HCT116 (cell line): ENCODE results near the gene SCRN1. TPM values are rescaled to one million over a fixed set of nuclear protein-coding genes. Genes with fewer than 3 reads are reported as not detected.

Experiments used
- ATAC-seq: fragments of 200-7000 bp; cut with Tn5 transposase; 2 replicates; pipeline ENCODE4 v1.9.1; 2020; ENCODE audit warnings: mild to moderate bottlenecking, moderate library complexity
- BruUV-seq: library from RNA; stranded (reverse); fragments of 400-500 nt; replicated peaks from 2 replicates; lab custom pipeline; 2021; lab: Mats Ljungman, UMichigan
- CTCF ChIA-PET: fragments of 300-600 bp; sonication (Branson Sonifier 250); formaldehyde crosslinking; loops from one replicate; lab custom pipeline; 2021; ENCODE audit warnings: antibody characterized with exemption; lab: Charles Lee
- POLR2A ChIA-PET: fragments of 300-600, 350-600 bp; sonication (Branson Sonifier 250); formaldehyde crosslinking; loops from one replicate; lab custom pipeline; 2021; ENCODE audit warnings: antibody characterized with exemption; lab: Charles Lee
- RAD21 ChIA-PET, 2 experiments: fragments of 300-600 bp; sonication (Branson Sonifier 250); formaldehyde crosslinking; loops; one replicate each; lab custom pipeline; 2023; ENCODE audit warnings: low total read pairs in 2 of 2; ENCODE audit not compliant: uncharacterized antibody in 2 of 2, unreplicated experiment in 2 of 2, low non-redundant PET in 1 of 2; lab: Charles Lee
- DNase-seq: peaks from one replicate; pipeline ENCODE4 v3.0.0-alpha.2; 2010; ENCODE audit warnings: low read depth, low spot score
- H2AFZ ChIP-seq: fragments of 200-600 bp; shearing (Covaris generic), sonication (generic); 2 replicates; pipeline ENCODE4 v1.6.1; 2017; ENCODE audit warnings: low read depth, mixed run types, mixed read lengths, antibody characterized with exemption, low read length; ENCODE audit not compliant: poor library complexity, severe bottlenecking
- H3K27ac ChIP-seq: 2 replicates; pipeline ENCODE4 v1.5.1; 2012; ENCODE audit warnings: low read depth, low read length
- H3K27me3 ChIP-seq: fragments of 200-600 bp; sonication (generic); 2 replicates; pipeline ENCODE4 v1.6.1; 2016; ENCODE audit warnings: mixed run types, low read length, mixed read lengths; ENCODE audit not compliant: insufficient read depth
- H3K36me3 ChIP-seq, 2 experiments: fragments of 200-500 bp in 1 of 2; fragments of 200-600 bp in 1 of 2; sonication (Bioruptor generic) in 1 of 2; sonication (generic) in 1 of 2; 2 replicates each; pipeline versions ENCODE4 v1.5.1 to v1.6.1; 2014 to 2016; ENCODE audit warnings: low read length in 2 of 2, inconsistent platforms in 1 of 2, mixed read lengths in 1 of 2, mixed run types in 1 of 2; ENCODE audit not compliant: insufficient read depth in 2 of 2, control insufficient read depth in 1 of 2
- H3K4me1 ChIP-seq, 2 experiments: fragments of 200-600 bp in 1 of 2; sonication (generic) in 1 of 2; 2 replicates each; pipeline versions ENCODE4 v1.5.1 to v1.6.1; 2012 to 2017; ENCODE audit warnings: low read length in 2 of 2, inconsistent platforms in 1 of 2, mild to moderate bottlenecking in 1 of 2, mixed read lengths in 1 of 2, mixed run types in 1 of 2, moderate library complexity in 1 of 2; ENCODE audit not compliant: insufficient read depth in 2 of 2, control insufficient read depth in 1 of 2
- H3K4me2 ChIP-seq: fragments of 200-600 bp; sonication (generic); 2 replicates; pipeline ENCODE4 v1.6.1; 2017; ENCODE audit warnings: mixed run types, low read length, mixed read lengths
- H3K4me3 ChIP-seq, 2 experiments: fragments of 200-600 bp in 1 of 2; sonication (generic) in 1 of 2; replicated peaks in 1 of 2; 2 replicates each; pipeline ENCODE4 v1.5.1; 2011 to 2016; ENCODE audit warnings: low read length in 2 of 2, control low read depth in 1 of 2, low read depth in 1 of 2, mild to moderate bottlenecking in 1 of 2, mixed read lengths in 1 of 2, mixed run types in 1 of 2
- H3K79me2 ChIP-seq: fragments of 200-600 bp; sonication (generic); 2 replicates; pipeline ENCODE4 v1.6.1; 2017; ENCODE audit warnings: mild to moderate bottlenecking, mixed run types, low read length, moderate library complexity, mixed read lengths; ENCODE audit not compliant: insufficient read depth
- H3K9ac ChIP-seq: fragments of 200-600 bp; sonication (generic); 2 replicates; pipeline ENCODE4 v1.6.1; 2016; ENCODE audit warnings: low read length, mixed read lengths
- H3K9me2 ChIP-seq: fragments of 200-600 bp; sonication (generic), shearing (Covaris generic); 2 replicates; pipeline ENCODE4 v1.6.1; 2017; ENCODE audit warnings: mixed run types, mild to moderate bottlenecking, moderate library complexity; ENCODE audit not compliant: insufficient read depth
- H3K9me3 ChIP-seq, 2 experiments: fragments of 200-500 bp in 1 of 2; fragments of 200-600 bp in 1 of 2; sonication (Bioruptor generic) in 1 of 2; sonication (generic) in 1 of 2; 2 replicates each; pipeline ENCODE4 v1.6.1; 2014 to 2017; ENCODE audit warnings: low read length in 2 of 2, mixed read lengths in 2 of 2, inconsistent platforms in 1 of 2, low read depth in 1 of 2, mild to moderate bottlenecking in 1 of 2, mixed run types in 1 of 2, moderate library complexity in 1 of 2; ENCODE audit not compliant: control insufficient read depth in 1 of 2, insufficient read depth in 1 of 2
- H4K20me1 ChIP-seq: fragments of 200-600 bp; sonication (generic), shearing (Covaris generic); 2 replicates; pipeline ENCODE4 v1.6.1; 2017; ENCODE audit warnings: mixed run types, mild to moderate bottlenecking, moderate library complexity; ENCODE audit not compliant: insufficient read depth
- CBX3 ChIP-seq: IDR thresholded peaks from 2 replicates; pipeline ENCODE4 v1.6.1; 2012; ENCODE audit warnings: low read depth
- ELF1 ChIP-seq: IDR thresholded peaks from 2 replicates; pipeline ENCODE4 v1.6.1; 2012; ENCODE audit warnings: low read depth, borderline replicate concordance
- EZH2 ChIP-seq: fragments of 200-600 bp; sonication (generic); IDR thresholded peaks from 2 replicates; pipeline ENCODE4 v1.6.1; 2017; ENCODE audit warnings: antibody characterized with exemption, mixed run types
- SRF ChIP-seq: IDR thresholded peaks from 2 replicates; pipeline ENCODE4 v1.6.1; 2012; ENCODE audit warnings: low read depth
- TCF7L2 ChIP-seq: IDR thresholded peaks from 2 replicates; pipeline ENCODE4 v1.7.0; 2011; ENCODE audit warnings: borderline replicate concordance, inconsistent platforms; ENCODE audit not compliant: insufficient read depth, insufficient read length; ENCODE audit errors: extremely low read depth
- YY1 ChIP-seq: IDR thresholded peaks from 2 replicates; pipeline ENCODE4 v1.6.1; 2011; ENCODE audit warnings: low read length, low read depth, moderate library complexity, mild to moderate bottlenecking; ENCODE audit not compliant: insufficient replicate concordance; ENCODE audit errors: extremely low read depth
- ZNF274 ChIP-seq: fragments of 200-500 bp; sonication (Bioruptor generic); IDR thresholded peaks from 2 replicates; pipeline ENCODE4 v1.6.1; 2014; ENCODE audit warnings: mild to moderate bottlenecking, low read depth, low read length, inconsistent platforms
- intact Hi-C: fragments of 100-400 bp; cut with micrococcal nuclease; formaldehyde crosslinking; loops from 2 replicates; pipeline ENCODE4 v1.10.0; 2022
- total RNA-seq: library from RNA; stranded (reverse); gene quantifications from one replicate; pipeline ENCODE4 v1.2.1, GENCODE V29; 2021; ENCODE audit not compliant: unreplicated experiment
- TF ChIP-seq, protein P1 (sequence below): IDR thresholded peaks from 2 replicates; pipeline ENCODE4 v1.6.1; 2012

Gene SCRN1
- total RNA-seq, 1 experiment from 2014 or later, result 76.8 TPM

GRCh38 chr7:29998489-29998888 lies 8.9 kb upstream of the SCRN1 start:
- Histone ChIP-seq H3K4me1 (no peaks in the 10 kb centered on the region), H3K79me2 (no peaks in the 10 kb centered on the region), H3K4me3 (no peak overlapping the region), H3K9me3 (0 out of 4 replicates have a peak, but pooled peaks cover 4 to 5% of the 10 kb centered on the region in 2 experiments), H3K4me2 (no peak overlapping the region), H3K27me3 (no peaks in the 10 kb centered on the region), H4K20me1 (no peaks in the 10 kb centered on the region), H3K9me2 (no peaks in the 10 kb centered on the region), H2AFZ (no peak overlapping the region), H3K9ac (no peak overlapping the region), H3K27ac (no peak overlapping the region), H3K36me3 (no peaks in the 10 kb centered on the region)
- DNase-seq (no peak), ATAC-seq (no peak)
- CTCF ChIA-PET, result no interaction called here
- RAD21 ChIA-PET, result no interaction called here
- POLR2A ChIA-PET, result no interaction called here
- no TSS peak for BruUV-seq
- intact Hi-C loops, result no loop called here
- TF ChIP-seq EZH2 (no peak), YY1 (no peak), ELF1 (no peak), SRF (no peak), CBX3 (no peak)
- TF ChIP-seq, protein P1, sequence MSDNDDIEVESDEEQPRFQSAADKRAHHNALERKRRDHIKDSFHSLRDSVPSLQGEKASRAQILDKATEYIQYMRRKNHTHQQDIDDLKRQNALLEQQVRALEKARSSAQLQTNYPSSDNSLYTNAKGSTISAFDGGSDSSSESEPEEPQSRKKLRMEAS, result no peak

DNA sequence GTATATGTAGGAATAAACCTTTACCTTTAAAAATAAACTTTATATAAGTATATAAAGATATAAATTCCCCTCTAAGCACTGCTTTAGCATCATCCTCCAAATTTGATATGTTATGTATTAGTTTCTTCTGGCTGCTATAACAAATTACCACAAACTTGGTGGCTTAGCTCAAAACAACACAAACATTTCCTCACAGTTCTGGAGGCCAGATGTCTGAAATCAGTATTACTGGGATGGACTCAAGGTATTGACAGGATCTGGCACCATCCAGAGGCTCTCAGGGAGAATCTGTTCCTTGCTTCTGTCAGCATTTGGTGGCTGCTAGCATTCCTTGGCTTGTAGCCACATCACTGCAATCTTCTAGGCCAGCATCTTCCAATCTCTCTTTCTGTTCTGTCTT lies 6.7 kb upstream of the SCRN1 start:
- Histone ChIP-seq H3K27ac (no peak overlapping the region), H3K9ac (no peak overlapping the region), H3K4me2 (no peak overlapping the region), H2AFZ (no peak overlapping the region), H3K9me2 (no peaks in the 10 kb centered on the region), H3K4me1 (no peaks in the 10 kb centered on the region), H3K79me2 (no peaks in the 10 kb centered on the region), H3K9me3 (0 out of 4 replicates have a peak, but pooled peaks cover 5 to 7% of the 10 kb centered on the region in 2 experiments), H3K27me3 (no peaks in the 10 kb centered on the region), H3K36me3 (no peaks in the 10 kb centered on the region), H3K4me3 (no peak overlapping the region), H4K20me1 (no peaks in the 10 kb centered on the region)
- ChIA-PET CTCF (no interaction called here), RAD21 (no interaction called here), POLR2A (no interaction called here)
- intact Hi-C loops, result no loop called here
- ATAC-seq, result no peak
- DNase-seq, result no peak
- TF ChIP-seq TCF7L2 (no peak), ZNF274 (no peak)
- BruUV-seq, result no TSS peak
